ENCODE results near the gene TULP4. TPM values are rescaled to one million over a fixed set of nuclear protein-coding genes. Genes with fewer than 3 reads are reported as not detected.
"Not testable (repeated sequence)": the region's sequence is repeated elsewhere in the genome, so short reads cannot be mapped to it uniquely, and the experiment has no call there.

TULP4 gene
- total RNA-seq, 1 experiment from 2014 or later, result 62.1 TPM

DNA sequence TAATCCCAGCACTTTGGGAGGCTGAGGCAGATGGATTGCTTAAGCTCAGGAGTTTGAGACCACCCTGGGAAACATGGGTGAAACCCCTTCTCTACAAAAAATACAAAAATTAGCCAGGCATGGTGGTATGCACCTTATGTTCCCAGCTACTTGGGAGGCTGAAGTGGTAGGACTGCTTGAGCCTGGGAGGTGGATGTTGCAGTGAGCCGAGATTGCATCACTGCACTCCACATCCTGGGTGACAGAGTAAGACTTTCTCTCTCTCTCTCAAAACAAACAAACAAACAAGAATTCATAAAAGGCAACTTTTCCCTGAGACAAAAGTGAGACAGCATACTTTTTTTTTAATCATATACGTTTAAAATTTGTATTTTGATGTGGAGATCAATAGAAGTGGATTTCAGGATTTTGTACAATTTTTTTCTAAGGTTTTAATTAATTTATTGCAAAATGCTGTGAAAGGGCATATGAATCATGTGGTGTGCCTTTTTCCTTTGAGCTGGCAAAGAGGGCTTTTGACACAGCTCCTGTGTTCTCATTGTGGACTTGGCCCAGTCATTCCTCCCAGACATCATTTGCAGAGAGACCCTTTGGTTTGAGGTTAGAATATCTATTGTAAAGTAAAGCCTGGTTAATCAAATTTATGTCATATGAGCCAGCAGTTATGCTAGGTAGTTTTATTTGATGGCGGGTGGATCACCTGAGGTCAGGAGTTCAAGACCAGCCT, 77.1 kb downstream of the TULP4 start:
- no peak for DNase-seq (ENCODE audit: low read depth)

DNA sequence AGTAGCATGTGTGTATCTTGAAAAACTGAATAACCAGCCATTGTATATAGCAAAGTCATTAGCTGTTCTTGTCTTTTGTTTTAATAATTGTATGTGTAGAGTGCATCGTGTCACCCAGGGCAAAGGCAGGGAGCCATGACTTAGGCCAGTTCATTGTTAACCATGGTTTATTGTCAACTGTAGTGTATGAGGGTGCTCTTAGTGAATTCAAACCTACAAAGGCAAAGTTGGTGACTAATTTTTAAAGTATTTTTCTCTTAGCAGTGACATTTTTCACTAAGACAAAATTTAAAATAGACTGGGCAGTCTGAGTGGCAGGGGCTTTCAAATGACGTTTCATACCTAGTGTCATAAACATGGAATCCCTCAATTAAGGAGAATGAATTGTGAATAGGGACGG, 79.0 kb downstream of the TULP4 start:
- no peak for DNase-seq (ENCODE audit: low read depth)

GRCh38 chr6:158391977-158392376, 79.7 kb downstream of the TULP4 start:
- not testable (repeated sequence) for DNase-seq (ENCODE audit: low read depth)

GRCh38 chr6:158396136-158396535, 83.9 kb downstream of the TULP4 start:
- no peak for DNase-seq (ENCODE audit: low read depth)

DNA sequence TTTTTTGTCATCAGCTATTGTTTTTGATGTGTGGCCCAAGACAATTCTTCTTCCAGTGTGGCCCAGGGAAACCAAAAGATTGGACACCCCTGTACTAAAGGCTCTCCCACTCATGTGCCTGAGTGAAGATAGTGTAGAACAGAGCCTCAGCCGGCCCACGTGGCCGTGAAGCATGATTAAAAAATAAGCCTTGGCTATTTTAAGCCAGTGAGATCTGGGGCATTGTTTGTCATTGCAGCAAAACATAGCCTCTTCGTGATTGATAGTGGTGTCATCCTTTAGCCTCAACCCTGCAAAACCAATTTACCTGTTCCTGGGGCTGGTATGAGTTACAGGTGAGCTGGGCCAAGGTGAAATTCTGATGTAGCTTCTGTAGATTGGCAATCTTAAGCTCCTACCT, 85.3 kb downstream of the TULP4 start:
- no peak for DNase-seq (ENCODE audit: low read depth)

- DNase-seq (ENCODE audit: low read depth), result no peak
Observed at GRCh38 chr6:158398252-158399024, 86.2 kb downstream of the TULP4 start.

DNA sequence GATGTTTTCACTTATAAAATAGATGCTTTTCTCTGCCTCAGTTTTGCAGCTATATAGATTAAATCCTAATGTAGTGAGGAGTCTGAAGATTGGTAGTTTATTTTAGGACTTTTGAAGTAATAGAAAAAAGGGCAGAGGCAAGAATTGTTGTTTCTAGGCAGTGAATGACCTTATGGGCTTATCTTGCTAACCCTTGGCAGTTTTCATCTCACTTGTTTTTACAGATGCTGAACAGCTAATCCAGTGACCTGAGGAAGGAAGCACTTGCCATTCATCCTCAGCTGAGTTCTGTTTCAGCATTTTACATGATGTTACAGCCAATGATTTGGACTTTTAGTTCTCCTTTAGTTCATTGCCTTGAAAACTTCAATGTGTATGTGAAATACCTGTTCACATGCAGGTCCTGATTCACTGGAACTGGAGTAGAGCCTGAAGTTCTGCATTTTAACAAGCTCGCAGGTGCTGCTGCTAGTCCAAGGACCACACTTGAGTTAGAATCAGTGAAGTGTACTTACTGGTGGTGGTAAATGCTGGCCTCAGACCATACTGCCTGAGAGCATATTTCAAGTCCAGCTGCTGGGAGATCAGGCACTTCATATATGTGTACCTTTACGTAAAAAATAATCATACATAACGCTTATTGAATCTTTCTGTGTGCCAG, 86.9 kb downstream of the TULP4 start:
- no peak for DNase-seq (ENCODE audit: low read depth)

GRCh38 chr6:158402184-158402583, 89.9 kb downstream of the TULP4 start:
- no peak for DNase-seq (ENCODE audit: low read depth)

GRCh38 chr6:158405321-158405831, 93.1 kb downstream of the TULP4 start:
- DNase-seq (ENCODE audit: low read depth), result peak; percentile 96

DNA sequence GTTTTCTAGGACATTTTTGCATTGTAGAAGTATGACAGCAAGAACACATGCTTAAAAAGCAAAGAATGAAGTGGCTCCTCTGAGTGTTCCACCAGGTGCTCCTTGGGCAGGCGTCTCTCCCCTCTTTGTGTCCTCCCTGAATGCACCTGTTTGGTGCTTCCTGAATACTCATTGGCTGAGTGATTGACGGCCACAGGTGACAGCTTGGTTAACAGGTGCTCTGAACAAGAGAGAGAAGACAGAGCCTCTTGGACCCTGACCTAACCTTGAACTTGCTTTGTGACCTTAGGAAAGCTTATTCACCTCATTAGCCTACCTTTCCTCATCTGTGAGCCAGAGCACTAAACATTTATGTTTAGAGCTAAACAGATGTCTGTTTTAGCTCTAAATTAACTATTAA, 93.7 kb downstream of the TULP4 start:
- DNase-seq (ENCODE audit: low read depth), result no peak

- no peak for DNase-seq (ENCODE audit: low read depth)
Observed at GRCh38 chr6:158406736-158407135, 94.5 kb downstream of the TULP4 start.

DNA sequence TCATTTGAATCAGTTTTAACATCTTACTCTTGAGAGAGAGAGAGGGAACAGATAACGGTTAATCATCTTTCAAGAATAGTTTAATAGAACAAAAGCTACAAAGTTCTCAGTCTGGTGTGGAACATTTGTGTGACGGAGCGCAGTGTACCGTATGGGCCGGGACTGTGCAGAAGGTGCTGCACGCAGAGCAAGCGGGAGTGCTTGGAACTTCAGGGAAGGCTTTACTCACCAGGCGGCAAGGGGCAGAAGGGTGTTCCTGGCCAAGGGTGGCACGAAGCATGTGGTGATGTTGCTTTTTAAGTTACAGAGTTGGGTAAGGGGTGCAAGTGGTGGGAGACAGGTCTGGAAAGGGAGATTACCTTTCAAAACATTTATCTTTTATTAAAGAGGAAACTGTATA, 95.7 kb downstream of the TULP4 start:
- no peak for DNase-seq (ENCODE audit: low read depth)

GRCh38 chr6:158408552-158409130, 96.4 kb downstream of the TULP4 start:
- peak; percentile 92 for DNase-seq (ENCODE audit: low read depth)

- peak; percentile 89 for DNase-seq (ENCODE audit: low read depth)
Observed at GRCh38 chr6:158409451-158409850, 97.2 kb downstream of the TULP4 start.

DNA sequence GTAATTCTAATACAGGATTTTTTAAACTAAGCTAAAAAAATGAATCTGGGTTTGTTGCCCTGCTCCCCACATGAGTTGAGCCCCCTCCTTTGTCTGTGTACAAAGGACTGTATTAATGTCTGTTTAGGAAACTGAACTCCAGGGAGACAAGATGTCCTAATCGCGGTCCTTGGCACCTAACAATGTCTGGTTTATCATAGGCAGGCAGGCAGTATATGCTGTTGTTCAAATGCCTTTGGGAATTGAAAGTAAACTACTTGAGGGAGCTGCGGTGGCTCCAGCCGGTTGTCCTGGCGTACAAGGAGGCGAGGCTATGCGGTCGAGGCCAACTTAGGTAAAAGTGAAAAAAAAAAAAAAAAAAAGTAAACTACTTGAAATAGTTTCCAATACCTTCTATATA, 98.5 kb downstream of the TULP4 start:
- DNase-seq (ENCODE audit: low read depth), result peak; percentile 55

DNA sequence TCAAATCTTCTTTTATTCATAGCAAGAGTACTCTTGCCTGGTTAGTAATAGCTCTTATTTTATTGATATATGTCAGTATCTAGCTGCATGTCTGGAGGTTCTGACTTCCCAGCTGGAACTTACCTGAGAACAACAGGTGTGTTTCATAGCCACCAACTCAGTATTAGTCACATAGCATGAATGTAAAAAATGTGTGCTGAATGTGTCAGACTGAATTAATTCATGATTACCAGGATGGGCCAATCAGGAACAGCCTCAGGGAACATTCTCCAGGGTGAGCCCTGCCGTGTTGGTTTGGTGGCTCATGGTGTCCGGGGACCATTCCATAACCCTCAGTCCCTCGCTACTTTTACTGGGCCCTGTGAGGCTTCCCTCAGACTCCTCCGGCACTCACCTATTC, 99.7 kb downstream of the TULP4 start:
- peak; percentile 37 for DNase-seq (ENCODE audit: low read depth)

DNA sequence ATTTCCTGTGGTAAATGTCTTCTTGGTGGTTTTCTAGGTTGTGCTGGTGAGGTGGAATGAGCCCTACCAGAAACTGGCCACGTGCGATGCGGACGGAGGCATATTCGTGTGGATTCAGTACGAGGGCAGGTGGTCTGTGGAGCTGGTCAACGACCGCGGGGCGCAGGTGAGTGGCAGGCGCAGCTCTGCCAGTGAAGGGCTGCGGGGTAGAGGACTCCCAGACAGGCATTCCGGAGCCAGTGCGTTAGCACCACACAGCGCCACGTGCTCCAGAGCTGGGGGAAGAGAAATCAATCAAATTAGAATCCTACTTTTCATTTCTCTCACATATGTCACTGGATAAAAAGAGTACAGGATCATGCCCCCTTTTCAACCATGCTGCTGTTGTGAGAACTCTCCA, 100.8 kb downstream of the TULP4 start:
- DNase-seq (ENCODE audit: low read depth), result no peak

- DNase-seq (ENCODE audit: low read depth), result no peak
Observed at GRCh38 chr6:158413814-158414565, 101.7 kb downstream of the TULP4 start.

GRCh38 chr6:158414851-158415262, 102.6 kb downstream of the TULP4 start:
- DNase-seq (ENCODE audit: low read depth), result peak; percentile 66

GRCh38 chr6:158415666-158416065, 103.4 kb downstream of the TULP4 start:
- DNase-seq (ENCODE audit: low read depth), result peak; percentile 99
